Muscle layer of colon (tissue), 2 donors: ENCODE results near the gene AFF1.
"Not testable (repeated sequence)": the region's sequence is repeated elsewhere in the genome, so short reads cannot be mapped to it uniquely, and the experiment has no call there.

Experiments
- H3K27ac ChIP-seq: one replicate; pipeline ENCODE4 v1.7.0; 2013; ENCODE audit warnings: low read depth, mild to moderate bottlenecking, low read length, moderate library complexity
- H3K27me3 ChIP-seq, 2 donors: one replicate each; pipeline ENCODE4 v1.7.0; 2013; ENCODE audit warnings: low read length in 2 of 2, mild to moderate bottlenecking in 2 of 2; ENCODE audit not compliant: insufficient read depth in 2 of 2, control insufficient read depth in 1 of 2
- H3K36me3 ChIP-seq: one replicate; pipeline ENCODE4 v1.7.0; 2013; ENCODE audit warnings: mild to moderate bottlenecking, low read length; ENCODE audit not compliant: insufficient read depth
- H3K4me1 ChIP-seq: one replicate; pipeline ENCODE4 v1.7.0; 2013; ENCODE audit warnings: mild to moderate bottlenecking, low read length; ENCODE audit not compliant: insufficient read depth
- H3K4me3 ChIP-seq, 2 donors: one replicate each; pipeline ENCODE4 v1.7.0; 2013; ENCODE audit warnings: low read length in 2 of 2, low read depth in 1 of 2, mild to moderate bottlenecking in 1 of 2, moderate library complexity in 1 of 2
- H3K9ac ChIP-seq: one replicate; pipeline ENCODE4 v1.7.0; 2013; ENCODE audit warnings: low read length
- H3K9me3 ChIP-seq: one replicate; pipeline ENCODE4 v1.7.0; 2013; ENCODE audit warnings: mild to moderate bottlenecking, low read length
- donor health status: abdominal sarcoma.
- donor health status: Adenocarcinoma of cecum.

Gene AFF1

DNA sequence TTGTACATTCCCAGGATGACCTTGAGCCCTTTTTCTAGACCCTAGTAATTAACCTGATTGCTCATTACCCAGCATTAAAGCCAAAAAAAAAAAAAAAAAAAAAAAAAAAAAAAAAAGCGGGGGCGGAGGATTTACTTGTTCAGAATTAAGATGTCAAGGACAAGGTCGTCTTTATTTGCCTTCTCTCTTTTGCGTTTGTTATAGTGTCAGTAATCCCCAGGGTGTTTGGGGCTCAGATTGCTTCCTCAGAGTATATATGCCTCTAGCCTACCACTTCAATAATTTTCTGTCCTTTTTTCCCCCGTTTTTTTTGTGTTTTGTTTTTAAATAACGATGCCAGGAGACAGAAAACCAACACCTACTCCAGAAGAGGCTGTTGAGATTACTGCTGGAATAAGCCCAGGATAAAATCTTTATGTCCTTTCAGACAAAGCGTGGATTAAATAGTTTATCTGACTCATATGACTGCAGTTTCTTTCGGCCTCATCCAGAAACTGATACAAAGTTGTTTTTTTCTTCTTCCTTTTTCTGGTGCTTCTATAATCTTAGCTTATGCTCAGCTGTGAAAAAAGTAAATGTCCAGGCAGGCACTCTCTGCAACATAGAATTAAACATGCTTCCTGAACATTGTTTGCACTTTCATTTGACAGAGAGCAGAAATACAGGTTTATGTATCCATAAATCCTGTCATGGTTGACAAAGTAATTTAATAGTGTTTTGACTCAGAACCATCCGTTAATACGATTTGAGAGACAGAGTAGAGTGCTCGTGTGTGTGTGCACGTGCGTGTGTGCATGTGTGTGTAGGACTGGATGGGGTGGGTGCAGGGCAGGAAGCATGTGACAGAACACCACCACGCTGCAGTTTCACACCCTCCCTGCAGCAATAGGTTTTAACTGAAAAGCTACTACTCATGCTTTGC is 138.6 kb downstream of the AFF1 start:
- no peaks in the 10 kb centered on the region for H3K27me3 ChIP-seq
- H3K27ac ChIP-seq = peak overlapping the region; percentile 75
- no peaks in the 10 kb centered on the region for H3K9me3 ChIP-seq
- H3K9ac ChIP-seq = no peak overlapping the region
- H3K4me3 ChIP-seq = peak overlapping the region in 1 of 2 donors; percentile 24
- H3K36me3 ChIP-seq = no peaks in the 10 kb centered on the region
- H3K4me1 ChIP-seq = peaks cover 94% of the 10 kb centered on the region

DNA sequence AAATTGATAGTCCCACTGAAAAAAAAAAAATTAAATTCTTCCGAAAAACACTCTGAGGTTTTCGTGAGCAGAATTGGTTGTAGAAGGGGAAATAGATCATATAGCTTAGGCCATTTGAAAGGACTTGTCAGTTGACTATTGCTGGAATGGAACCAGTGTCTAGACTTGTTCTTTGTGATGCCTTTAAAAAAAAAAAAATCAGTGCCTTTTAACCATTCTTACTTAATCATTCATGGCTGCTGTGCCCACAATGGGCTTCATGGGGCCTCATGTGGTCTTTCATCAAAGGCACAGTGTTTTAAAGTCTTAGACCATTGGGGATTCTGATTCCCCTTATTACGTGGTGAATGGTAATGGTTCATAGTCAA is 139.3 kb downstream of the AFF1 start:
- Histone ChIP-seq H3K9ac (no peak overlapping the region), H3K4me3 (peak overlapping the region in 1 of 2 donors; percentile 22), H3K4me1 (peaks cover 94% of the 10 kb centered on the region), H3K9me3 (no peaks in the 10 kb centered on the region), H3K27ac (peak overlapping the region; percentile 75), H3K27me3 (no peaks in the 10 kb centered on the region), H3K36me3 (no peaks in the 10 kb centered on the region)

- Histone ChIP-seq H3K36me3 (no peaks in the 10 kb centered on the region), H3K9ac (no peak overlapping the region), H3K4me3 (no peak overlapping the region), H3K27ac (peak overlapping the region; percentile 74), H3K4me1 (peaks cover 94% of the 10 kb centered on the region), H3K27me3 (no peaks in the 10 kb centered on the region), H3K9me3 (no peaks in the 10 kb centered on the region)
Measured at GRCh38 chr4:87075876-87076275, 141.1 kb downstream of the AFF1 start.

DNA sequence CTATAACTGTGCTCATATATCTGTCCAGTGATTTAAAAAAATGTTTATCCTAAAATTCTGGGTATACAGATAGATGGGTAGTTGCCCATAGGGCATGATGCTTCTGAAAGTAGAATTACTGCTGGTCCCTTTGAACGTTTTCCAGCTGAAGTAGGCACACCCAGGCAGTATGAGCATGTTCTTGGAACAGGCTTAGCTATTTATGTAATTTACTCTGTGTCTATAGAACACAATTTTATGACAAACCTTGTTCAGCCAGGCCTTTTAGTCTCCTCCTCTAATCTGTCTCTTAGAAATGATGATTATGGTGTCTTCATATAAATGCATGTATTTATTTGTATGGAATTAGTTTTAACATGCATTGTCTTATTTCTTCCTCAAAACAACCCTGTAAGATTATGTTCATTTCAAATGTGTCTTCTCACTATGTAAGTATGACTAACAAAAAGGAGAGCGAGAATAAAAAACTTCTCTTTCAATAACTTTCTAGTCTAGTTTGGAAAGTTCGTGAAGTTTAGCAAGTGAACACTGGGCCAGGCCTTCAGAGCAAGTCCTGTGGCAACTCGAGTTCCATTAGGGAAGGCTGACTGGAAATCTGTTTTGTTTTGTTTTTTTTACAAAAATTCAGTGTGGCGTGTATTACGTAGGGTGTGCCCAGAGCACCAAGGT is 142.0 kb downstream of the AFF1 start:
- no peaks in the 10 kb centered on the region for H3K36me3 ChIP-seq
- H3K4me3 ChIP-seq = no peak overlapping the region
- peaks cover 93% of the 10 kb centered on the region for H3K4me1 ChIP-seq
- no peaks in the 10 kb centered on the region for H3K9me3 ChIP-seq
- peak overlapping the region; percentile 74 for H3K27ac ChIP-seq
- no peaks in the 10 kb centered on the region for H3K27me3 ChIP-seq
- no peak overlapping the region for H3K9ac ChIP-seq

GRCh38 chr4:87077914-87078585 is 143.2 kb downstream of the AFF1 start:
- peak overlapping the region; percentile 88 for H3K27ac ChIP-seq

GRCh38 chr4:87078987-87079486 is 144.2 kb downstream of the AFF1 start:
- Histone ChIP-seq H3K36me3 (no peaks in the 10 kb centered on the region), H3K9ac (no peak overlapping the region), H3K4me3 (peak overlapping the region in 1 of 2 donors; percentile 35), H3K9me3 (no peaks in the 10 kb centered on the region), H3K27ac (peak overlapping the region; percentile 88), H3K27me3 (no peaks in the 10 kb centered on the region), H3K4me1 (peaks cover 96% of the 10 kb centered on the region)

More at GRCh38 chr4:87077914-87078585, 143.2 kb downstream of the AFF1 start:
- no peaks in the 10 kb centered on the region for H3K9me3 ChIP-seq
- no peak overlapping the region for H3K9ac ChIP-seq
- H3K27me3 ChIP-seq = no peaks in the 10 kb centered on the region
- H3K4me3 ChIP-seq = peak overlapping the region in 1 of 2 donors; percentile 35
- no peaks in the 10 kb centered on the region for H3K36me3 ChIP-seq
- H3K4me1 ChIP-seq = peaks cover 98% of the 10 kb centered on the region

DNA sequence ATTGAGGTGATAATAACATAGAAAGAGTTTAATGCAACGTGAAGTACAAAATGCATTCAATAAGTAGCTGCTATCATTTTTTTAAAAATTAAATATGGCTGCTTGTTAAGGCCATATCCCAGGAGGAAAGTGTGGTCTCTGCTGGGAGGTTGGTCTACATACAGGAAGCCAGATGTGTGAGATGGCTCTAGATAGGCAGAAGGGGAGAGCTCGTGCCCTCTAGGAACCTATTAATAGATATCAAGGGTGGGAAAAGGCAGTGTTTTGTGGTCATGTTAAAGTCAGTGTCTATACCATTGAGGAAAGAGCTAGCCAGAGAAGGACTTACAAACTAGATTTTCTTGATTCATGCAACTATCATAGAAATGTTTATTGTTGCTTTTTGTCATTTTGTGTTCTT is 145.2 kb downstream of the AFF1 start:
- peak overlapping the region; percentile 88 for H3K27ac ChIP-seq
- H3K36me3 ChIP-seq = peaks cover 4% of the 10 kb centered on the region
- H3K27me3 ChIP-seq = no peaks in the 10 kb centered on the region
- no peak overlapping the region for H3K9ac ChIP-seq
- H3K4me1 ChIP-seq = peaks cover 88% of the 10 kb centered on the region
- H3K4me3 ChIP-seq = no peak overlapping the region
- no peaks in the 10 kb centered on the region for H3K9me3 ChIP-seq

DNA sequence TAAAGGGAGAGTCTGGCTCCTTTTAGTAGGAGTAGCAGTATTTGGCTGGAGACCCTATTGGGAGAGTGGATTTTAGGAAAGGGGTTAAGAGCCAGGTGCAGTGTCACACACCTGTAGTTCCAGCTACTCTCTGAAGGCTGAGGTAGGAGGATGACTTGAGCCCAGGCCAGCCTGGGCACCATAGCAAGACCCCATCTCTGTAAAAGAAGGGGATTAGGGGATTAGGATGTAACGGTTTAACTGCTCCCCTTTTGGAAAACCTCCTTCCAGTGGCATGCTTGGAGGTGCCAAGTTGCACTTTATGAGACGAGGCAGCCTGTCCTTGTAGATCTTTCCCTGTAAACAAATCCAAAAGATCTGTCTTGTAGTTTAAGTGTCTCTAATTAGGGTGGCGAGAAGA is 145.7 kb downstream of the AFF1 start:
- no peaks in the 10 kb centered on the region for H3K27me3 ChIP-seq
- peaks cover 83% of the 10 kb centered on the region for H3K4me1 ChIP-seq
- no peak overlapping the region for H3K9ac ChIP-seq
- peaks cover 4% of the 10 kb centered on the region for H3K36me3 ChIP-seq
- H3K27ac ChIP-seq = peak overlapping the region; percentile 88
- H3K4me3 ChIP-seq = no peak overlapping the region
- H3K9me3 ChIP-seq = no peaks in the 10 kb centered on the region

DNA sequence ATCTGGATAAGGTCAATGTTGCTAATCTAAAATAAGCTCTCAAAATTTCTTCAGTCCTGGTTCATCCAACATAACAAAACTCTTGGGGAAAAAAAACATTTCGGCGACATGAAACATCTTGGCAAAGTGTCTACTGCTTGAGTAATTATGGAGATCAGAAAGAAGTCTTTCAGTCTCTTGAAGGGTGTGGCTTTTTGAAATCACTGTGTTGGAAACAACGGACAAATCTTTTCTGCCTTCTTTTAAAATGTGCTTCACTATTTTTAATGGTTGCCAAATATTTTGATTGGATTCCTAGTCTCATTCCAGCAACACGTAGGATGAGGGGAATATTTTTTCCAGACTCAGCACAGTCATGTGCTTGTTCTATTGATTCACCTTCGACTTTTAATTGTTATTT is 147.0 kb downstream of the AFF1 start:
- Histone ChIP-seq H3K9me3 (no peaks in the 10 kb centered on the region), H3K9ac (no peak overlapping the region), H3K36me3 (peaks cover 13% of the 10 kb centered on the region), H3K4me3 (no peak overlapping the region), H3K4me1 (peaks cover 81% of the 10 kb centered on the region), H3K27ac (peak overlapping the region; percentile 88), H3K27me3 (no peaks in the 10 kb centered on the region)

DNA sequence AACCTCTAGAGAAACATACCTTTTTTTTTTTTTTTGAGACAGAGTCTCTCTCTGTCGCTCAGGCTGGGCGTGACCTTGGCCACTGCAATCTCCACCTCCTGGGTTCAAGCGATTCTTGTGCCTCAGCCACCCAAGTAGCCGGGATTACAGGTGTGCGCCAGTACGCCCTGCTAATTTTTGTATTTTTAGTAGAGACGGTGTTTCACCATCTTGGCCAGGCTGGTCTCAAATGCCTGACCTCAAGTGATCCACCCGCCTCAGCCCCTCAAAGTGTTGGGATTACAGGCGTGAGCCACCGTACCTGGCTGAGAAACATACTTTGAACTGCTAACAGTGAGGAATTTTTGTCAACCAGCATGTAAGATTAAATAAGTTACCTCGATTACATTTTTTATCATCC is 150.9 kb downstream of the AFF1 start:
- not testable (repeated sequence) for H3K9ac ChIP-seq, H3K4me3 ChIP-seq, H3K9me3 ChIP-seq, H3K27me3 ChIP-seq, H3K27ac ChIP-seq
- peaks cover 57% of the 10 kb centered on the region for H3K4me1 ChIP-seq
- peaks cover 25% of the 10 kb centered on the region for H3K36me3 ChIP-seq

- Histone ChIP-seq H3K4me1 (peaks cover 53% of the 10 kb centered on the region), H3K4me3 (no peak overlapping the region), H3K36me3 (peaks cover 25% of the 10 kb centered on the region), H3K27me3 (no peaks in the 10 kb centered on the region), H3K27ac (no peak overlapping the region), H3K9me3 (no peaks in the 10 kb centered on the region), H3K9ac (no peak overlapping the region)
Measured at GRCh38 chr4:87086143-87086805, 151.5 kb downstream of the AFF1 start.
